K562 (cell line): ENCODE data around the gene ZBTB33. TPM values are rescaled to one million over a fixed set of nuclear protein-coding genes. Genes with fewer than 3 reads are reported as not detected.

Experiments used
- ETS2 ChIP-seq: IDR thresholded peaks from 2 replicates; pipeline ENCODE4 v1.6.1; 2016; ENCODE audit warnings: borderline replicate concordance, missing genetic modification characterization, mild to moderate bottlenecking, moderate library complexity, missing compliant biosample characterization; ENCODE audit not compliant: poor library complexity, severe bottlenecking
- FOXK2 ChIP-seq, 2 experiments: fragments of 450-650 bp; IDR thresholded peaks in 1 of 2; conservative IDR thresholded peaks in 1 of 2; 2 replicates each; pipeline ENCODE4 v1.6.1; 2016; ENCODE audit warnings: low read depth in 2 of 2, mild to moderate bottlenecking in 1 of 2
- HDAC8 ChIP-seq: fragments of 450-650 bp; IDR thresholded peaks from 2 replicates; pipeline ENCODE4 v1.6.1; 2016; ENCODE audit warnings: mild to moderate bottlenecking, missing genetic modification characterization, moderate library complexity, missing compliant biosample characterization
- JUN ChIP-seq, 2 experiments: sonication (generic) in 1 of 2; formaldehyde crosslinking in 1 of 2; IDR thresholded peaks; 2 replicates each; pipeline versions ENCODE4 v1.6.1 to v1.8.0; 2012 to 2022; ENCODE audit warnings: borderline replicate concordance in 2 of 2, mild to moderate bottlenecking in 2 of 2, improper control_type of control experiment in 1 of 2, low read depth in 1 of 2, low read length in 1 of 2, missing genetic modification reagents in 1 of 2
- LEF1 ChIP-seq: fragments of 450-650 bp; IDR thresholded peaks from 2 replicates; pipeline ENCODE4 v1.6.1; 2016; ENCODE audit warnings: mild to moderate bottlenecking
- MECOM ChIP-seq: fragments of 250-450 bp; sonication (Bioruptor Pico); IDR thresholded peaks from 2 replicates; pipeline ENCODE4 v1.8.0; 2022; ENCODE audit warnings: inconsistent platforms
- MXD1 ChIP-seq: fragments of 250-450 bp; sonication (Bioruptor Pico); IDR thresholded peaks from 2 replicates; pipeline ENCODE4 v1.8.0; 2021; ENCODE audit warnings: borderline replicate concordance, mild to moderate bottlenecking, moderate library complexity; ENCODE audit not compliant: poor library complexity, severe bottlenecking
- NFIX ChIP-seq: fragments of 250-450 bp; sonication (Bioruptor Pico); IDR thresholded peaks from 2 replicates; pipeline ENCODE4 v1.4.0; 2020; ENCODE audit warnings: low read depth, mild to moderate bottlenecking, moderate library complexity
- NR2C1 ChIP-seq, 2 experiments: fragments of 450-650 bp; IDR thresholded peaks; 2 replicates each; pipeline ENCODE4 v1.6.1; 2017; ENCODE audit warnings: mild to moderate bottlenecking in 2 of 2, antibody characterized with exemption in 1 of 2, inconsistent platforms in 1 of 2, missing compliant biosample characterization in 1 of 2, missing genetic modification characterization in 1 of 2
- POLR2B ChIP-seq: fragments of 450-650 bp; IDR thresholded peaks from 2 replicates; pipeline ENCODE4 v1.6.1; 2018; ENCODE audit warnings: low read depth; ENCODE audit not compliant: partially characterized antibody
- RHOXF2B ChIP-seq: fragments of 250-450 bp; sonication (Bioruptor Pico); conservative IDR thresholded peaks from 2 replicates; pipeline ENCODE4 v1.5.1; 2021
- RNF219 ChIP-seq: fragments of 250-450 bp; sonication (Bioruptor Pico); IDR thresholded peaks from 2 replicates; pipeline ENCODE4 v1.5.0; 2022; ENCODE audit warnings: mild to moderate bottlenecking
- STAT6 ChIP-seq: sonication (generic); formaldehyde crosslinking; IDR thresholded peaks from 2 replicates; pipeline ENCODE4 v1.8.1; 2023; ENCODE audit warnings: mild to moderate bottlenecking, missing genetic modification reagents
- TBL1XR1 ChIP-seq, 2 experiments: IDR thresholded peaks; 2 replicates each; pipeline ENCODE4 v1.6.1; 2012; ENCODE audit warnings: improper control_type of control experiment in 2 of 2, low read length in 2 of 2, mild to moderate bottlenecking in 1 of 2
- ZNF282 ChIP-seq: sonication (generic); formaldehyde crosslinking; IDR thresholded peaks from 2 replicates; pipeline ENCODE4 v1.8.1; 2023; ENCODE audit warnings: missing genetic modification reagents
- ZNF551 ChIP-seq: fragments of 250-450 bp; sonication (Bioruptor Pico); IDR thresholded peaks from 2 replicates; pipeline ENCODE4 v1.5.0; 2021; ENCODE audit warnings: mild to moderate bottlenecking, moderate library complexity
- ZNF639 ChIP-seq, 2 experiments: fragments of 200-800 bp in 1 of 2; sonication (Bioruptor generic) in 1 of 2; sonication (generic) in 1 of 2; formaldehyde crosslinking in 1 of 2; IDR thresholded peaks in 1 of 2; conservative IDR thresholded peaks in 1 of 2; 2 replicates each; pipeline versions ENCODE4 v1.5.0 to v1.6.1; 2016 to 2020; ENCODE audit warnings: missing compliant biosample characterization in 1 of 2, missing genetic modification characterization in 1 of 2, missing genetic modification reagents in 1 of 2
- polyA plus RNA-seq, 8 experiments: library from polyadenylated mRNA; depleted of rRNA in 4 of 8; stranded (reverse) in 5 of 8; unstranded in 3 of 8; fragments of >200 nt; fragmentation: Nextera tagmentation in 2 of 8; fragmentation: Illumina TruSeq in 1 of 8; extraction: Ambion mirVana in 2 of 8; extraction: Trizol in 1 of 8; gene quantifications; 2 replicates each; pipeline versions ENCODE4 v1.2.1 to v1.2.3, GENCODE V29; 2011 to 2014; ENCODE audit warnings: inconsistent platforms in 1 of 8, missing spikeins in 1 of 8
- total RNA-seq, 7 experiments: library from RNA; depleted of rRNA in 6 of 7; stranded (reverse); fragments of >200 nt in 6 of 7; fragmentation: Illumina TruSeq in 2 of 7; extraction: Trizol in 2 of 7; gene quantifications; 2 replicates each; pipeline versions ENCODE4 v1.2.1 to v1.2.3, GENCODE V29; 2011 to 2021; ENCODE audit warnings: low replicate concordance in 1 of 7

ZBTB33 gene
- total and polyA plus RNA-seq, 9 of the 15 experiments (the other 6 are each of a cell fraction or from before 2014, with no cell fraction given) = 5.6 to 29.8 (median 15.6) TPM

GRCh38 chrX:120250522-120251271 is at the start of gene ZBTB33 (continued):
- TF ChIP-seq ZNF639 (CRISPR knock-in tag; conservative IDR thresholded peaks at IDR 0.05 in 1 of 2, IDR thresholded peaks at IDR 0.05 in 1 of 2) (no peak), LEF1 (no peak), NR2C1 (IDR thresholded peaks at IDR 0.05) (no peak), NR2C1 (tag; IDR thresholded peaks at IDR 0.05) (no peak), ZNF282 (CRISPR knock-in tag) (no peak; the same call in 1 of the 2 replicates), ETS2 (no peak), JUN (IDR thresholded peaks at IDR 0.05; ENCODE audit: borderline replicate concordance, low read depth, low read length) (peak; percentile 14; the same call in 1 of the 2 replicates), JUN (CRISPR knock-in tag; IDR thresholded peaks at IDR 0.05; ENCODE audit: borderline replicate concordance) (no peak), HDAC8 (tag) (0 out of 2 replicates have a peak, but pooled peaks have one; percentile 43), MECOM (CRISPR knock-in tag) (no peak), RNF219 (no peak), MXD1 (CRISPR knock-in tag) (no peak), POLR2B (peak; percentile 65), ZNF551 (CRISPR knock-in tag) (no peak), RHOXF2B (no peak), FOXK2 (conservative IDR thresholded peaks at IDR 0.05 in 1 of 2, IDR thresholded peaks at IDR 0.05 in 1 of 2; ENCODE audit: low read depth in 2 of 2) (no peak), STAT6 (CRISPR knock-in tag) (0 out of 2 replicates have a peak, but pooled peaks have one; percentile 29), NFIX (CRISPR knock-in tag) (no peak), TBL1XR1 (IDR thresholded peaks at IDR 0.05; ENCODE audit: low read length in 2 of 2) (peak in 1 of 2 experiments; percentile 49; a peak in 1 of 4 replicates)
